ENCODE data around the gene LRRD1. TPM values are rescaled to one million over a fixed set of nuclear protein-coding genes. Genes with fewer than 3 reads are reported as not detected.

Gene LRRD1
- total and polyA plus RNA-seq, 10 of the 15 experiments (the other 5 are each of a cell fraction or from before 2014, with no cell fraction given), result 0.04 to 0.06 TPM; not detected in 8

DNA sequence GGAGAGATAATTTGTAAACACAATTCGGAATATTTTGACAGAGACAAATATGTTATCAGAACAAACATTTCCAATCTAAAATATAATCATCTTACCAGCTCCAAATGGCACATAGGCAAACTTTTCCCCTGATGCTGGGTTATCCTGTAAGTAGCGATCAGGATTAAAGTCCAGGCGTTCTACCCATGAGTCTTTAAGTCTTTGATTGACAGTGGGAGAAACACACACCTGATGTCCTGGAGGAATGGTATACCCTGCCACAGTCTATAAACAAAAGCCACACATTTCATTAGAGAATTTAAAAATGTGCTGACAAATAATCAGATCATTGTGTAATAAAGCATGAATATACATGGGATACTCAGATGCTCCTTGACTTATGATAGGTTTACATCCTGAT, 62.0 kb downstream of the LRRD1 start (continued):
- TF ChIP-seq, protein P1, sequence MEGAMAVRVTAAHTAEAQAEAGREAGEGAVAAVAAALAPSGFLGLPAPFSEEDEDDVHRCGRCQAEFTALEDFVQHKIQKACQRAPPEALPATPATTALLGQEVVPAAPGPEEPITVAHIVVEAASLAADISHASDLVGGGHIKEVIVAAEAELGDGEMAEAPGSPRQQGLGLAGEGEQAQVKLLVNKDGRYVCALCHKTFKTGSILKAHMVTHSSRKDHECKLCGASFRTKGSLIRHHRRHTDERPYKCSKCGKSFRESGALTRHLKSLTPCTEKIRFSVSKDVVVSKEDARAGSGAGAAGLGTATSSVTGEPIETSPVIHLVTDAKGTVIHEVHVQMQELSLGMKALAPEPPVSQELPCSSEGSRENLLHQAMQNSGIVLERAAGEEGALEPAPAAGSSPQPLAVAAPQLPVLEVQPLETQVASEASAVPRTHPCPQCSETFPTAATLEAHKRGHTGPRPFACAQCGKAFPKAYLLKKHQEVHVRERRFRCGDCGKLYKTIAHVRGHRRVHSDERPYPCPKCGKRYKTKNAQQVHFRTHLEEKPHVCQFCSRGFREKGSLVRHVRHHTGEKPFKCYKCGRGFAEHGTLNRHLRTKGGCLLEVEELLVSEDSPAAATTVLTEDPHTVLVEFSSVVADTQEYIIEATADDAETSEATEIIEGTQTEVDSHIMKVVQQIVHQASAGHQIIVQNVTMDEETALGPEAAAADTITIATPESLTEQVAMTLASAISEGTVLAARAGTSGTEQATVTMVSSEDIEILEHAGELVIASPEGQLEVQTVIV (IDR thresholded peaks at IDR 0.05; ENCODE audit: borderline replicate concordance, partially characterized antibody), result no peak
- TF ChIP-seq ZNF24 (IDR thresholded peaks at IDR 0.05) (no peak), RBBP5 (conservative IDR thresholded peaks at IDR 0.05) (no peak), JUNB (IDR thresholded peaks at IDR 0.05) (no peak), RUNX3 (IDR thresholded peaks at IDR 0.05; ENCODE audit: low read length) (no peak), YY1 (IDR thresholded peaks at IDR 0.05; ENCODE audit: low read depth, low read length) (no peak)

DNA sequence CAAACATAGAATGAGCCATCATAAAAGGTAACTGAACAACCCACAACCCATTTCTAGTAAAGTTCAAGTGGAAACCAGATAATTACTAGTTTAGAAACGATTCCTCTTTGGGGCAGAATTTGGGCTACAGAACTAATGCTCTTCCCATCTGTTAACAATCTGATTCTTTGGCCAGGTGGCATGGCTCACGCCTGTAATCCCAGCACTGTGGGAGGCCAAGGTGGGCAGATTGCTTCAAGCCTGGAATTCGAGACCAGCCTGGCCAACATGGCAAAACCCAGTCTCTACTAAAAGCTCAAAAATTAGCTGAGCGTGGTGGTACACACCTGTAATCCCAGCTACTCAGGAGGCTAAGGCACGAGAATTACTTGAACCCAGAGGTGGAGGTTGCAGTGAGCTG, 63.1 kb downstream of the LRRD1 start:
- CTCF ChIA-PET, result interaction anchor here (1.2 kb wide), 1 partner anchor 114 kb away, joined by 3 read pairs; no protein-coding TSS in a partner anchor
- POLR2A ChIA-PET, result interaction anchor here (0.9 kb wide), 1 partner anchor 18 kb away, joined by 3 read pairs; the partner anchor contains the start of gene CYP51A1
- Histone ChIP-seq H3K27me3 (replicated peaks in 1 of 2; ENCODE audit: control insufficient read depth in 2 of 2, insufficient read depth in 2 of 2, low read length in 1 of 2) (no peaks in the 10 kb centered on the region), H3K4me2 (ENCODE audit: control insufficient read depth, insufficient read depth) (no peak overlapping the region), H3K4me1 (ENCODE audit: control insufficient read depth, insufficient read depth, low read length) (no peaks in the 10 kb centered on the region), H3K79me2 (ENCODE audit: control insufficient read depth, insufficient read depth, low read length) (peaks cover 14% of the 10 kb centered on the region), H3K4me3 (no peak overlapping the region), H3K27ac (ENCODE audit: control insufficient read depth, insufficient read depth) (no peak overlapping the region), H2AFZ (ENCODE audit: control insufficient read depth, low read depth, low read length) (no peak overlapping the region), H3K36me3 (ENCODE audit: control insufficient read depth in 2 of 2, insufficient read depth in 2 of 2, low read length in 1 of 2) (peaks cover 2 to 22% of the 10 kb centered on the region in 2 experiments; a peak in 2 of 4 replicates), H3K9ac (ENCODE audit: control insufficient read depth, insufficient read depth, low read length) (no peak overlapping the region), H4K20me1 (ENCODE audit: control insufficient read depth, insufficient read depth) (no peaks in the 10 kb centered on the region), H3K9me3 (replicated peaks; ENCODE audit: control insufficient read depth, insufficient read depth, low read length) (no peaks in the 10 kb centered on the region; the same call in 2 of the 3 replicates)
- WGBS (ENCODE audit: insufficient coverage, insufficient replicate concordance, low lambda C conversion rate, missing lambda C conversion rate), result 97% methylated on average over 5 of the region's 5 CpGs
- intact Hi-C loops (cut with micrococcal nuclease; ENCODE audit: unreplicated experiment) (no loop called here), in situ Hi-C loops (cut with MboI) (no loop called here)
- DNase-seq (ENCODE audit: low read depth, low spot score) (no peak), FAIRE-seq (no peak), ATAC-seq (no peak)
- SMC1A ChIA-PET (ENCODE audit: uncharacterized antibody, unreplicated experiment), result interaction anchor here (1.0 to 2.4 kb wide), 4 partner anchors 10 to 17 kb away, joined by 3 to 5 read pairs (median 4); no protein-coding TSS in a partner anchor
- BruUV-seq (replicated peaks), result no TSS peak
- TF ChIP-seq ESRRA (IDR thresholded peaks at IDR 0.05; ENCODE audit: low read length) (no peak), RAD21 (IDR thresholded peaks at IDR 0.05; ENCODE audit: insufficient read depth, low read depth, low read length) (no peak), CHD2 (IDR thresholded peaks at IDR 0.05; ENCODE audit: borderline replicate concordance, low read depth, low read length) (no peak), NR2C1 (IDR thresholded peaks at IDR 0.05) (no peak), NRF1 (conservative IDR thresholded peaks at IDR 0.05; ENCODE audit: low read depth, low read length) (no peak), NFYB (IDR thresholded peaks at IDR 0.05; ENCODE audit: insufficient read depth, low read depth, low read length) (no peak)
- RAD21 ChIA-PET (ENCODE audit: unreplicated experiment), result no interaction called here

Data from GM12878 (cell line).